Activated CD8-positive, alpha-beta memory T cell treated with anti-CD3 and anti-CD28 coated beads, Interleukin-2, amount 10 ng/mL, durations not matched to agents 7 days and 5 days (primary cell): ENCODE results near the gene CHRNA9. TPM values are rescaled to one million over a fixed set of nuclear protein-coding genes. Genes with fewer than 3 reads are reported as not detected.

ENCODE experiments used
- ATAC-seq: fragments of 150-1000 bp; cut with Tn5 transposase; one replicate; pipeline ENCODE4 v1.10.0; 2021; ENCODE audit warnings: moderate library complexity
- CTCF ChIA-PET: fragments of 350-600 bp; sonication (Branson Sonifier 250); formaldehyde crosslinking; loops from one replicate; lab custom pipeline; 2021; ENCODE audit warnings: antibody characterized with exemption; lab: Charles Lee
- DNase-seq: peaks from one replicate; pipeline ENCODE4 v3.0.0-alpha.2; 2020
- H3K27ac Mint-ChIP-seq: one replicate; pipeline ENCODE4 v1.8.0; 2021; ENCODE audit warnings: mild to moderate bottlenecking, mixed read lengths
- H3K27me3 Mint-ChIP-seq: one replicate; pipeline ENCODE4 v1.8.0; 2021; ENCODE audit warnings: mixed read lengths
- H3K36me3 Mint-ChIP-seq: one replicate; pipeline ENCODE4 v1.8.0; 2021; ENCODE audit warnings: mild to moderate bottlenecking, mixed read lengths
- H3K4me1 Mint-ChIP-seq: one replicate; pipeline ENCODE4 v1.8.0; 2021; ENCODE audit warnings: mixed read lengths
- H3K4me3 Mint-ChIP-seq: one replicate; pipeline ENCODE4 v1.8.0; 2021; ENCODE audit warnings: mild to moderate bottlenecking, moderate library complexity, mixed read lengths
- H3K9me3 Mint-ChIP-seq: one replicate; pipeline ENCODE4 v1.8.0; 2022; ENCODE audit warnings: low read depth, mixed read lengths
- total RNA-seq, 2 experiments: library from RNA; stranded (reverse); gene quantifications; one replicate each; pipeline ENCODE4 v1.2.3, GENCODE V29; 2021

Gene CHRNA9
- total RNA-seq, 2 experiments from 2014 or later, result 0.18 TPM; not detected in 1

DNA sequence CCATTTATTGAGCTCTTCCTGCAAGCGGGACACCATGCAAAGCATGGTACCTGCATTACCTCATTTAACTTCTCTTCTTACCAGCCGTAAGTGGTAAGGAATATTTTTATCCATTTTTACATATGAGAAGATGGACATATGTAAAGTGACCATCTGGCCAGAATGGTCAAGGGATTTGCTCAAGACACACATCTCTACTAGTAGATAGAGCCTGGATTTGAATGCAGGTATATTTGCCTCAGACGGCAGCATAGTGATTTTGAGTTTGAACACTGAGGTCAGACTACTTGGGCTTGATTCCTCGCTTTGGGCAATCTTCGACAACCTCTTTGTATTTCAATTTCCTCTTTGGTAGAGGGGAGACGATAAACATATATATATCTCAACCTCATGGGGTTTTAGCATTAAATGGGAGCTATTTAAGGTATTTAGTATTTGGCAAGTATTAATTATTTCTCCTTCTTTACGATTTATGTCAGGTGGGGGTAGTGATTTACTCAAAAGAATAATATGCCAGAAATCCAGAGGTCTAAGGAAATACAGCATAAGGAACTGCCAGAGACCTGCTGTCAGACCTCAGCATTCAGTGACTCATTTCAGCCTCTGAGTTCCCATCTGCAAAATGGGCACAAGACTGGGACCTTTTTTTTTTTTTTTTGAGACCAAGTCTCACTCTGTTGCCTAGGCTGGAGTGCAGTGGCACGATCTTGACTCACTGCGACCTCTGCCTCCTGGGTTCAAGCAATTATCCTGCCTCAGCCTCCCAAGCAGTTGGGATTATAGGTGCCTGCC, 34.6 kb upstream of the CHRNA9 start:
- H3K36me3 Mint-ChIP-seq, result peaks cover 12% of the 10 kb centered on the region
- no peaks in the 10 kb centered on the region for H3K27me3 Mint-ChIP-seq
- no peak for ATAC-seq
- H3K9me3 Mint-ChIP-seq, result no peaks in the 10 kb centered on the region
- CTCF ChIA-PET, result interaction anchor here (0.7 to 2.3 kb wide), 6 partner anchors 9 to 31 kb away, joined by 3 to 10 read pairs (median 4); no protein-coding TSS in a partner anchor
- H3K27ac Mint-ChIP-seq, result peak overlapping the region; percentile 91
- H3K4me1 Mint-ChIP-seq, result peaks cover 74% of the 10 kb centered on the region
- no peak for DNase-seq
- H3K4me3 Mint-ChIP-seq, result no peak overlapping the region

DNA sequence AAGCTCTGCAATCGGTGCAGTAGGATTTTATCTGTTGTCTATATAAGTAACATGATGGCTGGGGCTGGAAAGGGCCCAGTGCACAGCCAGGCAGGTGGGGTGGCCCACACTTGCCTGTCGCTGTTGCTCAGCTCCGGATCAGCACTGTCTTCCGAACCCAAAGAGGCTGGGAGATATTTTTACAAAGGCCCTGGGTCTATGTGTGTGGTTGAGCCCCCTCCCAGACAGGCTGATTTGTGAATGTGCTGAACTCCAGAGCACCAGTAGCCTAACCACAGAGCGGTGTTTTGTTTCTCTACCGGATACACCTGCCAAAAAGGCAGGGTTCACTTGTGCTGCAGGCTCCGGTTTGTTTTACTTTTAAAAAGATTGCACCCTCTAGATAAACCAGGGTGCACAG, 33.5 kb upstream of the CHRNA9 start:
- Mint-ChIP-seq H3K27ac (peak overlapping the region; percentile 91), H3K9me3 (no peaks in the 10 kb centered on the region), H3K27me3 (no peaks in the 10 kb centered on the region), H3K4me3 (peak overlapping the region; percentile 58), H3K4me1 (peaks cover 84% of the 10 kb centered on the region), H3K36me3 (peaks cover 9% of the 10 kb centered on the region)
- CTCF ChIA-PET, result interaction anchor here (0.7 to 2.3 kb wide), 7 partner anchors 8 to 32 kb away, joined by 3 to 10 read pairs (median 4); no protein-coding TSS in a partner anchor
- DNase-seq (peak; percentile 79), ATAC-seq (peak; percentile 70)

DNA sequence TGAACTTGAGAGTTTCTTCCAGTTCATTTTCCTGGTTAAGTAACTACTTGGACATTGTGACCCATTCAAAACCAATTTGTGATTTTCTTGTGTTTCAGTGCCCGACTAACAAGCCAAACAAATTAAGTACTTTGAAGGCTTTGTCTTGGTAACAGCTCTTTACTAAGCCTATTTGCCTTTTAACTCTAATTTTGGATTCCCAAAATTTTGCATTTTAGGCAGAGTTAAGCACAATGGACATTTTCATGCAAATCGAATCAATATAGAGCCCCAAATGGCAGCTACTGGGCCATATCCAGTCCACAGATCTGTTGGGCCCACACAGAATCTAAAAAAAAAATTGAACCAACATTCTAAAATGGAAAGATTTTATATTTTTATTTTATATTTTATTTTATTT, 31.4 kb upstream of the CHRNA9 start:
- Mint-ChIP-seq H3K27me3 (no peaks in the 10 kb centered on the region), H3K4me1 (peaks cover 88% of the 10 kb centered on the region), H3K9me3 (no peaks in the 10 kb centered on the region), H3K36me3 (peaks cover 9% of the 10 kb centered on the region), H3K27ac (no peak overlapping the region), H3K4me3 (no peak overlapping the region)
- no peak for DNase-seq
- CTCF ChIA-PET, result interaction anchor here (0.6 to 2.6 kb wide), 6 partner anchors 13 to 98 kb away, joined by 3 to 12 read pairs (median 4); no protein-coding TSS in a partner anchor
- no peak for ATAC-seq

DNA sequence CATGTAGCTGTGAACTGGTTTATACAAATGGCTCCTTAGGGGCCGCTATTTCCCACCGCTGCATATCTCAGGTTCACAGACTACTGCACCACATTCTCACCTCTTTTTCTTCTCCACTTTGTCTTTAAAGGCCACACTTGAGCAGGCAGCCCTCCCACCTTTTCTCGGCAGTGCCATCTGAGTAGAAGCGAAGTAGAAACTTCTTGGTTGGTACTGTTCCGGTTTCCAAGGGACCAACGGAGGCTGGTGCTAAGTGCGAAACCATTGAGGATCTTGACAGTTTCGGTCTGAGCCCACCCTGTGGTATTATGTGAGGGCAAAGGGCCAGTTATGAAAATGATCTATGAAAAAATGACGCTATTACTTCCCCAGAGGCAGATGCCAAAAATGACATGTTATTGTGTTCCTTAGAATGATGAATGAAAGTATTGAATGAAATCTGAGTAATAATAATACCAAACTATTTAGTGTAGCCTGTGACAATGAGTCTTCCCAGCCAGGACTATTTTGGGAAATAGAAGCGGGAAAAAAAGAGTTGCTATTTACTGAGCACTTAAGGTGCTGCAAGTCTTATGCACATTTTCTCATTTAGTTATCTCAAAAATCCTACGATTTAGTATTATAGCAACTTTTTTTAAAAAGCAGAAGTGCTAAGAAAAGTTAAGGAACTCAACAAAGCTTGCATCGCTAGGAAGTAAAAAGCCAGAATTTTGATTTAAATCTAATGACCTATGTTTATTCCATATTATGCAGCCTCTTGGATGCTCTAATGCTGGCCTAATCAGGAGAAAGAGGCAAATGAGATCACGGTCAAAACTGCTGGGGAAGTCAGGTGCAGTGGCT, 29.6 kb upstream of the CHRNA9 start:
- H3K27me3 Mint-ChIP-seq, result no peaks in the 10 kb centered on the region
- H3K4me1 Mint-ChIP-seq, result peaks cover 89% of the 10 kb centered on the region
- peak overlapping the region; percentile 61 for H3K4me3 Mint-ChIP-seq
- H3K27ac Mint-ChIP-seq, result peak overlapping the region; percentile 99
- CTCF ChIA-PET, result interaction anchor here (0.6 to 4.9 kb wide), 16 partner anchors 11 to 249 kb away, joined by 3 to 83 read pairs (median 4); partner anchors contain the start of gene N4BP2
- no peaks in the 10 kb centered on the region for H3K9me3 Mint-ChIP-seq
- ATAC-seq (peak; percentile 34), DNase-seq (peak; percentile 85)
- peaks cover 9% of the 10 kb centered on the region for H3K36me3 Mint-ChIP-seq

DNA sequence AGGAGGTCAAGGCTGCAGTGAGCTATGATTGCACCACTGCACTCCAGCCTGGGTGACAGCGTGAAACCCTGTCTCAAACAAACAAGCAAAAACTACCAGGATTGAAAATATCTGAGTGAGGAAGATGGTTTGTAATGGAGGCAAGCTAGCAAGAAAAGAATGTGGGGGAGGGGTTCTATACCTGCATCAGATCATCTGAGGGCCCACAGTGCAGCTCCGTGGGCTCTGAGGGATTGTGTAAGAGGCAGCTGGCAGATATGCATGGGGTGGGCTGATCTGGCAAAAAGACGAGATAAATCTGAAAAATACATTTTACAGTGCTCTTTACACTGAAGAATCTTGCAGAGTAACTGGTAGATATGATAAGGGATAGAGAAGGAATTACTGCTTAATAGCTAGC, 28.9 kb upstream of the CHRNA9 start:
- CTCF ChIA-PET, result interaction anchor here (0.8 to 4.9 kb wide), 18 partner anchors 11 to 250 kb away, joined by 3 to 83 read pairs (median 8); partner anchors contain the start of gene N4BP2

DNA sequence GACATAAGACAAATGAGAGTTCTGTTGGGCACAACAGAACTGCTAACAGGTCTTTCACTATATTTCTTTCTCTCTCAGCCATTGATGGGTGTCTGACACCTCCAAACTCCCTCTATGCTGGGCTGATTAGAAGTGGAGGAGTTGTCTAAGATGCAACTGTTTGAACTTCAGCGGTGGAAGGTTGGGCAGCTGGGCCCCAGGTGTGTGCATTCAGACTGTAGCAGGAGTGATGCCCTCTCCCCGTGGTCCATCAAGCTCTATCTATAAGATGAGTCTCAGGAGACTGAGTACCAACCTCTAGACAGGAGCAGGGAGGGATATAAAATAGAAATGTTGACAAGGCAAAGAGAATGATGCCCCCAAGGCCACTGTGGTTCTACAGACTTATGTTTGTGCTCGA, 28.2 kb upstream of the CHRNA9 start:
- DNase-seq (no peak), ATAC-seq (no peak)
- Mint-ChIP-seq H3K4me3 (peak overlapping the region; percentile 57), H3K27ac (peak overlapping the region; percentile 99), H3K4me1 (peaks cover 86% of the 10 kb centered on the region), H3K36me3 (peaks cover 9% of the 10 kb centered on the region), H3K27me3 (no peaks in the 10 kb centered on the region), H3K9me3 (no peaks in the 10 kb centered on the region)
- CTCF ChIA-PET, result interaction anchor here (0.8 to 4.9 kb wide), 27 partner anchors 10 to 251 kb away, joined by 3 to 83 read pairs (median 7); partner anchors contain the start of genes N4BP2 and RHOH

More for the DNA sequence above, 28.9 kb upstream of the CHRNA9 start:
- H3K36me3 Mint-ChIP-seq, result peaks cover 9% of the 10 kb centered on the region
- H3K27ac Mint-ChIP-seq, result peak overlapping the region; percentile 99
- peak overlapping the region; percentile 8 for H3K4me3 Mint-ChIP-seq
- ATAC-seq (no peak), DNase-seq (no peak)
- H3K27me3 Mint-ChIP-seq, result no peaks in the 10 kb centered on the region
- peaks cover 88% of the 10 kb centered on the region for H3K4me1 Mint-ChIP-seq
- H3K9me3 Mint-ChIP-seq, result no peaks in the 10 kb centered on the region

DNA sequence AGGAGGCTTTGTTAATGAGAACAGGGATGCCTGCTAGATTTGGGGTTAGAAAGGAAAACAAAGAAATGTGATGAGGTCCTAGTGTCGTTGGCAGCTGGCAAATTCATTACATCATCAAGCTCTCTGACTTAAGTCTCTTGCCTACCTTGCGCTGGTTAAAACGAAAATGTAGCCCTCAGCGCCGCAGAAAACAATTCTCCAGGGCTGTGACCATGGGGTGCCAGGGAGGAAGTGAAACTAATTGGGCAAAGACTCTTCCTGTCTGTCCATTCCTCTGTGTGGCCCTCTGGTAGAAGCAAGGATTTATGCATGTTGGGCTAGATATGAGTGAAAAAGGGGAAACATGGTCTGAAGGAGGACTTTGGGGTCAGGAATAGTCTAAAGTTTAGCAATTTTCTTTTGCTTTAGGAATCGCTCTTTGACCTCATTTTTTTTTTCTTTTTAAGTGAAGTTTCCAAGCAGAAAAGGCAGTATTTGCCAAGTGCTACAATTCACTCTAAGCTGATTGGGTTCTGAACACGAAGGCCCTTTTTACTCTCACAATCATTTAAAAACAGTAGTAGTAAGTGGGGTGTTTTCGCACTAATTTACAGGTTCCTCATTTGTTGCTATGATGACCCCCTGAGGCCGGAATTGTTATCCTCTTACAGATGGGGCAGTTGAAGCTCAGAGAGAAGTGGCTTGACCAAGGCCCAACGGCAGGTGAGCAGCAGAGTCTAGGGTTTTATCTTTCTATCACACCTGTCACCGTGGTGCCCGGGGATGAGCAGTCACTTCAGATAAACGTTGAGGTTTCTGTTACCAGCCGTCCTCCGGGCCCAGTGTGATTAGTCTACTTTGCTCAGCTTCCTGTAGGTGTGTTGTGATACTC, 27.3 kb upstream of the CHRNA9 start:
- ATAC-seq (peak; percentile 58), DNase-seq (peak; percentile 86)
- Mint-ChIP-seq H3K4me3 (peak overlapping the region; percentile 57), H3K4me1 (peaks cover 82% of the 10 kb centered on the region), H3K27me3 (no peaks in the 10 kb centered on the region), H3K9me3 (no peaks in the 10 kb centered on the region), H3K27ac (peak overlapping the region; percentile 99), H3K36me3 (peaks cover 7% of the 10 kb centered on the region)
- CTCF ChIA-PET, result interaction anchor here (0.8 to 4.9 kb wide), 28 partner anchors 9 to 329 kb away, joined by 3 to 83 read pairs (median 6); partner anchors contain the start of genes N4BP2 and RHOH

DNA sequence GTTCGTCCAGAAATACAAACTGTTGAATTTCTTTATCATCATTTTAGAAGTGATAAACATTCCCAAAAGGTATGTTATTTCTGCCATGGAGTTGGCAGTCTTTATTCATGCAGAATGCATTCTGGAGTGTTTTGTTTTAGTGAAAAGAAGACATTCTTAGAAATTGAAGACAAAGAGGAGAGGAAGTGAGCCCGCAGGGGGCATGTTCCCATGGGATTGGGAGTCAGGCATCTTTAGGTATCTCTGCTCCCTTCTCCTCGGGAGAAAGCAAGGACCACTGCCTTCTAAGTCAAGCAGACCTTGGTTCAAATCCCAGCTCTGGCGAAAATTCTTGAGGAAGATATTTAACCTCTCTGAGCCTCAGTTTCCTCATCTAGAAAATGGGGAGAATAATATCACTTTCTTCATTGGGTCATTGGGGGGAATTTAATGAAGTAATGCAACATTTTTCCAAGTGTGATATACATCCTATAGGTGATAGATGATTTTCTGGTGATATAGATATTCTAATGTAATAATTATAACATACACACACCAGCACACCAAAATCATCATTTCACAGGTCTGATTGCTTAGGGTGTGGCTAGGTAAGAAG, 26.5 kb upstream of the CHRNA9 start:
- H3K4me1 Mint-ChIP-seq, result peaks cover 77% of the 10 kb centered on the region
- peak overlapping the region; percentile 57 for H3K4me3 Mint-ChIP-seq

DNA sequence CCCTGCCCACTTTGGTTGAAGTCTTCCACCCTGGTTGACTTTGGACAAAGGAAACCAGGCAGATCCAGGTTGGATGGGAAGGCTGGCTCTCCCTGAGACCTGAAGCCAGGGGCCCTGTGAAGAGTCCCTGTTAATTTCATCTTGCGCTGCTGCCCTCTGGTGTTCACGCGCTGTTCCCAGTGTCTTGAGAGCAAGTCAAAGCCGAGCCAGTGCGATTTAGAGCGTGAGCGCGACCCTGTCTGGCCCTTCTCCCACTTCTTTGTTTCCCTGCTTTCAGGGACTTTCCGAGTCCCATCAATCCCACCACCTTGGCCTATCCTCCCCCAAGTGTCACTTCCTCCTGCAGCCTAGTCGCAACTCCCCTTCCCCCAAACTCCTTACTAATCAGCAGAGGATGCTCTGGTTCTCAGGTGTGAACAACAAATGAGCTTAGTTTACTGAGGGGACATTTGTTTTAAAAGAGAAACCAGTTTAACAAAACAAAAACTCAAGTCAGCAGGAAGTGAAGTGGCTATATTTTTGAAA, 25.8 kb upstream of the CHRNA9 start:
- Mint-ChIP-seq H3K4me1 (peaks cover 75% of the 10 kb centered on the region), H3K9me3 (no peaks in the 10 kb centered on the region), H3K4me3 (peak overlapping the region; percentile 75), H3K36me3 (peaks cover 7% of the 10 kb centered on the region), H3K27me3 (no peaks in the 10 kb centered on the region), H3K27ac (peak overlapping the region; percentile 99)
- ATAC-seq (peak; percentile 75), DNase-seq (peak; percentile 96)
- CTCF ChIA-PET, result interaction anchor here (0.6 to 4.9 kb wide), 45 partner anchors 9 to 260 kb away, joined by 3 to 83 read pairs (median 5); partner anchors contain the start of genes N4BP2 and RHOH

More for the DNA sequence above, 26.5 kb upstream of the CHRNA9 start:
- Mint-ChIP-seq H3K27ac (peak overlapping the region; percentile 99), H3K36me3 (peaks cover 7% of the 10 kb centered on the region), H3K27me3 (no peaks in the 10 kb centered on the region), H3K9me3 (no peaks in the 10 kb centered on the region)
- DNase-seq (no peak), ATAC-seq (no peak)
- CTCF ChIA-PET, result interaction anchor here (0.8 to 4.9 kb wide), 22 partner anchors 8 to 330 kb away, joined by 3 to 83 read pairs (median 7); partner anchors contain the start of genes N4BP2 and RHOH

DNA sequence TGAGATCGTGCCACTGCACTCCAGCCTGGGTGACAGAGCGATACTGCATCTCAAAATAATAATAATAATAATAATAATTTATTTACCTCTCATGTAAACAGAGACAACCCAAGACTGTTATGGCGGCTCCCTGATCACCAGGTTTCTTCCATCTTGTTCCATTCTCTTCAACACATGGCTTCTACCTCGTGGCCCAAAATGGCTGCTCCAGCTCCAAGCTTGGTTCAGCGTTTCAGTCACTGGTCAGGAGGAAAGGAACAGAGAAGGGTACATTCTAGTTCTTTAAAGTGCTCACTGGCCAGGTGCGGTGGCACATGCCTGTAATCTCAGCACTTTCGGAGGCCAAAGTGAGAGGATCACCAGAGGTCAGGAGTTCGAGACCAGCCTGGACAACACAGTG, 24.9 kb upstream of the CHRNA9 start:
- H3K27me3 Mint-ChIP-seq, result no peaks in the 10 kb centered on the region
- peaks cover under 1% of the 10 kb centered on the region for H3K36me3 Mint-ChIP-seq
- H3K4me1 Mint-ChIP-seq, result peaks cover 67% of the 10 kb centered on the region
- H3K9me3 Mint-ChIP-seq, result no peaks in the 10 kb centered on the region
- ATAC-seq (no peak), DNase-seq (no peak)
- no peak overlapping the region for H3K4me3 Mint-ChIP-seq
- CTCF ChIA-PET, result interaction anchor here (0.9 to 4.9 kb wide), 19 partner anchors 9 to 253 kb away, joined by 3 to 83 read pairs (median 8); partner anchors contain the start of genes N4BP2 and RHOH
- peak overlapping the region; percentile 48 for H3K27ac Mint-ChIP-seq

DNA sequence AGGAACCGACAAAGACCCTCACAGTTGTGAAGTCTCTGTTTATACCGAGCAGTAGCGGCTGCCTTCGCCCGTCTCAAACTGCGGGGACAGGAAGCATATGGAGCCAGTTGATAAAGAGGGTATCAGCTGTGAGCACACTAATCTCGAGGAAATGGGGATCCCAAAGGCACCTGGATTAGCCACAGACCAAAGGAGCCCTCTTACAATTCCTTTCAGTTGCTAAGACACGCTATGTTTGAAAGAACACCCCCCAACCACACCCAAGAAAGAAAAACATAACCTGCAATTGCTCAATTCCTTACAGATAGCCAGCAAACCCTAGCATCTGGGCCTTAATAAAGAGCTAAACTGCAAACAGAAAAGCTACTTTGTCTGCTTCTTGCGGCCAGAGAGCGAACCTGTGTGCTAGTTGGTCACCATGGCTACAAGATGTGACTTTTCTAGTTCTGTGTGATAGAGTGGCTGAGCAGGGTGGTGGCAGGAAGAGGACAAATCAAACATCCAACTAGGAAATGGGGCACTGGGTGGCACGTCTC, 23.3 kb upstream of the CHRNA9 start:
- H3K9me3 Mint-ChIP-seq, result no peaks in the 10 kb centered on the region
- H3K4me3 Mint-ChIP-seq, result no peak overlapping the region
- no peak for DNase-seq
- H3K36me3 Mint-ChIP-seq, result no peaks in the 10 kb centered on the region
- CTCF ChIA-PET, result interaction anchor here (1.0 to 2.0 kb wide), 11 partner anchors 10 to 256 kb away, joined by 3 to 9 read pairs (median 4); partner anchors contain the start of gene N4BP2
- H3K4me1 Mint-ChIP-seq, result peaks cover 64% of the 10 kb centered on the region
- peak overlapping the region; percentile 20 for H3K27ac Mint-ChIP-seq
- no peak for ATAC-seq
- H3K27me3 Mint-ChIP-seq, result no peaks in the 10 kb centered on the region
